Measurements from ENCODE around the gene RNF152.

The RNF152 gene

DNA sequence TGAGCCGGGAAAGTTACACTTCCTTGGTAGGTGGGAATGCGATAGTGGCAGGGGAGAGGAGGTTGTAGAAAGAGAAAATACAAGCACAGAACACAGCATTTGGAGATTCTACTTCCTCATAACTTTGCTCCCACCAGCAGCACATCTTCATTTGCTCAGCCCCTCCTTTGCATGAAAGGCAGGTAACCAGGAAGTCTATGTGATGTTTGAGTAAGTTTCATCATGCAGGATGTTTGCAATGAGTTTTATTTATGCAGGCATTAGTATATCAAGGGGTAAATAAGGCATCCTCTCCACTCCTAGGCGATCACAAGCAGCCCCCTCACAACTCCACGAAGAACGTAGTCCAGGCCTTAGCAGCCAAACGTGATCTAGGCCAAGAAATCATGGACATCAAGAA, 5.0 kb downstream of the RNF152 start:
- DNase-seq (ENCODE audit: low spot score) (no peak), ATAC-seq (ENCODE audit: low read depth) (no peak)
- H3K27ac ChIP-seq (ENCODE audit: poor library complexity, severe bottlenecking): no peak overlapping the region
- no peaks in the 10 kb centered on the region for H3K9me3 ChIP-seq (ENCODE audit: severe bottlenecking)
- H3K36me3 ChIP-seq (ENCODE audit: low read depth): no peaks in the 10 kb centered on the region; the same call in 1 of the 2 replicates
- H3K27me3 ChIP-seq (ENCODE audit: insufficient read depth, poor library complexity, severe bottlenecking): no peaks in the 10 kb centered on the region
- H3K4me1 ChIP-seq (ENCODE audit: insufficient read depth, poor library complexity, severe bottlenecking): peaks cover 17% of the 10 kb centered on the region
- H3K4me3 ChIP-seq (ENCODE audit: severe bottlenecking): no peak overlapping the region
- TF ChIP-seq, protein P1, sequence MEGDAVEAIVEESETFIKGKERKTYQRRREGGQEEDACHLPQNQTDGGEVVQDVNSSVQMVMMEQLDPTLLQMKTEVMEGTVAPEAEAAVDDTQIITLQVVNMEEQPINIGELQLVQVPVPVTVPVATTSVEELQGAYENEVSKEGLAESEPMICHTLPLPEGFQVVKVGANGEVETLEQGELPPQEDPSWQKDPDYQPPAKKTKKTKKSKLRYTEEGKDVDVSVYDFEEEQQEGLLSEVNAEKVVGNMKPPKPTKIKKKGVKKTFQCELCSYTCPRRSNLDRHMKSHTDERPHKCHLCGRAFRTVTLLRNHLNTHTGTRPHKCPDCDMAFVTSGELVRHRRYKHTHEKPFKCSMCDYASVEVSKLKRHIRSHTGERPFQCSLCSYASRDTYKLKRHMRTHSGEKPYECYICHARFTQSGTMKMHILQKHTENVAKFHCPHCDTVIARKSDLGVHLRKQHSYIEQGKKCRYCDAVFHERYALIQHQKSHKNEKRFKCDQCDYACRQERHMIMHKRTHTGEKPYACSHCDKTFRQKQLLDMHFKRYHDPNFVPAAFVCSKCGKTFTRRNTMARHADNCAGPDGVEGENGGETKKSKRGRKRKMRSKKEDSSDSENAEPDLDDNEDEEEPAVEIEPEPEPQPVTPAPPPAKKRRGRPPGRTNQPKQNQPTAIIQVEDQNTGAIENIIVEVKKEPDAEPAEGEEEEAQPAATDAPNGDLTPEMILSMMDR (IDR thresholded peaks at IDR 0.05; ENCODE audit: poor library complexity, severe bottlenecking): no peak

DNA sequence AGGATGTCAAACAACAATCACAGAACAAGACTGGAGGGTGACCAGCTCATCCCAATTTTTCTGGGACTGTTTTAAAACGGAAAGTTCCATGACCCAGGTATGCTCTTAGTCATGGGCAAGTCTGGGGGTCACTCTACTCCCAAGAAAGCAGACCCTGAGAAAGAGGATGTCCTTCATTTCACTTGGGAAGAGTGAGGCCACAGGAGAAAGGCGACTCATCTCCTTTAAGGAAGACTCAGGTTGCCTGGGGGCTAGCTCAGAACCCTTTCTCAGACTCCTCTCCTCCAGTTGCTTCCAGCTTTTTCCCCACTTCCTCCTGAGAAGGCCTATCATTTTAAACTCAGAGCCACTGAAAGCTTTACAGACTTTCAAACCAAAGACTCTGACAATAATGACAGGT, 9.3 kb downstream of the RNF152 start:
- H3K27ac ChIP-seq (ENCODE audit: poor library complexity, severe bottlenecking): no peak overlapping the region
- DNase-seq (ENCODE audit: low spot score) (no peak), ATAC-seq (ENCODE audit: low read depth) (no peak)
- no peaks in the 10 kb centered on the region for H3K27me3 ChIP-seq (ENCODE audit: insufficient read depth, poor library complexity, severe bottlenecking)
- no peaks in the 10 kb centered on the region for H3K9me3 ChIP-seq (ENCODE audit: severe bottlenecking)
- TF ChIP-seq, protein P1 (IDR thresholded peaks at IDR 0.05; ENCODE audit: poor library complexity, severe bottlenecking): no peak
- no peaks in the 10 kb centered on the region; the same call in 1 of the 2 replicates for H3K36me3 ChIP-seq (ENCODE audit: low read depth)
- peaks cover 4% of the 10 kb centered on the region for H3K4me1 ChIP-seq (ENCODE audit: insufficient read depth, poor library complexity, severe bottlenecking)
- no peak overlapping the region for H3K4me3 ChIP-seq (ENCODE audit: severe bottlenecking)

DNA sequence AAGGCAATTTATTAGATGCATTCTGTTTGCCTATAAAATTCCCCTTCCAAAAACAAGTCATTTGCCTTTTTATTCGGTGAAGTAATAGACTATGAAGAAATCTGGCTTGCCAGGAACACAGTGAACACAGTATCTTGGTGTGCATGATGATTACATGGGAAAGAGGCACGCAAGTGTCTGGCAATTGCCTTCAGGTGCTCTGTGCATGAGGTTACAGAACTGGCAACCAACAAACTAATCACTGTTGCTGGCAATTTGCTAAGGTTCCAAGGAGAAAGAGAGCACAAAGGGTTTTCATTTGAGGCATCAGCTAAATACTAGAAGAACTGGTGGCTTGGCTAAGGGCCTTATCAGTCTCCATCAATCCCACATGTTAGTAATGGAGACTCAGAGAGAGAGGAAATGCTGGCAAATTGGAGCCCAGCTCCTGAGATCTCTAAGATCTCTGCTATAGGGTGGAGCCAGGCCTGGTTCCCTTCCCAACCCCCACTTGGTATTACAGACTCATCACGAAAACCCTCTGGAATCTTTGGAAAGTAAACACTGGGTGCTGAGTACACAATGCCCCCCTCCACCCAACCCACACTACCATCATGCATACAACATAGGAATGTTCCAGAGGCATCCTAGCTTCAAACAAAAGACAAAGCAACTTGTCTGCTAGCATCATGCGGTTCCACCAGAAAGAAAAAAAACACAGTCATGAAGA, 10.4 kb downstream of the RNF152 start:
- Histone ChIP-seq H3K4me3 (ENCODE audit: severe bottlenecking) (no peak overlapping the region), H3K4me1 (ENCODE audit: insufficient read depth, poor library complexity, severe bottlenecking) (peaks cover 4% of the 10 kb centered on the region), H3K27ac (ENCODE audit: poor library complexity, severe bottlenecking) (no peak overlapping the region), H3K27me3 (ENCODE audit: insufficient read depth, poor library complexity, severe bottlenecking) (no peaks in the 10 kb centered on the region), H3K9me3 (ENCODE audit: severe bottlenecking) (no peaks in the 10 kb centered on the region), H3K36me3 (ENCODE audit: low read depth) (no peaks in the 10 kb centered on the region; the same call in 1 of the 2 replicates)
- ATAC-seq (ENCODE audit: low read depth) (peak; percentile 80), DNase-seq (ENCODE audit: low spot score) (no peak)
- TF ChIP-seq, protein P1 (IDR thresholded peaks at IDR 0.05; ENCODE audit: poor library complexity, severe bottlenecking): no peak

DNA sequence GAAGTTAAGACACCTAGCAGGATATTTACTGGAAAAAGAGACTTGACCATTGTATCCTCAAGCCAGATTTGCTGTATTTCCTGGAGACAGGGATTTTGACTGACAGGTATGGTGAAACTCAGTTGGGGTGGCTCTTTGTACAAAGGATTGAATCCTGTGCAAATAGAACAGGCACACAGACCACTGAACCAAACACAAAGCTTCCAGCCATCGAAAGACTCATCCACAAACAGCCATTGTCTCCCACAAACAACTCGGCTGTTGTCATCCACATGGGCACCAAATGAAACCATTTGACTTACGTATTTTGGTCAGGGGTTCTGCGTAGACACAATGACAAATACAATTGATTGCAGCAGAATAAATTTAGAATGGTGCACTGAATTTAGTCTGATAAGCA, 15.9 kb downstream of the RNF152 start:
- H3K9me3 ChIP-seq (ENCODE audit: severe bottlenecking): no peaks in the 10 kb centered on the region
- H3K27me3 ChIP-seq (ENCODE audit: insufficient read depth, poor library complexity, severe bottlenecking): no peaks in the 10 kb centered on the region
- no peak overlapping the region for H3K27ac ChIP-seq (ENCODE audit: poor library complexity, severe bottlenecking)
- DNase-seq (ENCODE audit: low spot score) (no peak), ATAC-seq (ENCODE audit: low read depth) (no peak)
- H3K4me3 ChIP-seq (ENCODE audit: severe bottlenecking): no peak overlapping the region
- no peaks in the 10 kb centered on the region for H3K36me3 ChIP-seq (ENCODE audit: low read depth)
- TF ChIP-seq, protein P1 (IDR thresholded peaks at IDR 0.05; ENCODE audit: poor library complexity, severe bottlenecking): no peak
- H3K4me1 ChIP-seq (ENCODE audit: insufficient read depth, poor library complexity, severe bottlenecking): no peaks in the 10 kb centered on the region

DNA sequence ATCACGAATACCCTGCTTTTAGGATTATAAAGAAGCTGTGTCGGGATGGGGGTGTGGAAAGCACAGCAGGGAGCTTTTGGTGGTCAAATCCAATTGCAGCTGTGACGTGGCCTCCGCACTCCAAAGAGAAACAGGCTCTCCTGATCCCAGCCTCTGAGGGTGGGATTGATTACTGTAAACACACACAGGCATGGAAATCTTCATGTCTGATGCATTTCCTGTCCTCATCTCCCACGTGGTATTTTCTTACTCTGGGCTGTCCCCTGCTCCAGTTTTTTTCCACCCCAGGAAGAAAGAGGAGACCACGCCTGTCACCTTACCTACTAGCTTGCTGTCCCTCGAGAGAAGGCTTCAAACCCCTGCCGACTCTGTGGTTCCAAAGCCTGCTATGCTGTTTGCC, 22.7 kb downstream of the RNF152 start:
- TF ChIP-seq, protein P1 (IDR thresholded peaks at IDR 0.05; ENCODE audit: poor library complexity, severe bottlenecking): no peak
- Histone ChIP-seq H3K4me1 (ENCODE audit: insufficient read depth, poor library complexity, severe bottlenecking) (no peaks in the 10 kb centered on the region), H3K27ac (ENCODE audit: poor library complexity, severe bottlenecking) (no peak overlapping the region), H3K36me3 (ENCODE audit: low read depth) (no peaks in the 10 kb centered on the region), H3K27me3 (ENCODE audit: insufficient read depth, poor library complexity, severe bottlenecking) (no peaks in the 10 kb centered on the region), H3K4me3 (ENCODE audit: severe bottlenecking) (no peak overlapping the region), H3K9me3 (ENCODE audit: severe bottlenecking) (no peaks in the 10 kb centered on the region)
- ATAC-seq (ENCODE audit: low read depth) (no peak), DNase-seq (ENCODE audit: low spot score) (no peak)

Data from RWPE2 (cell line).